ENCODE results near the gene ZBTB21. TPM values are rescaled to one million over a fixed set of nuclear protein-coding genes. Genes with fewer than 3 reads are reported as not detected.
A peak's percentile ranks its signal among the peaks of the same experiment; 100 is the strongest.

ZBTB21 gene
- total and polyA plus RNA-seq, 2 of the 8 experiments (the other 6 are each of a cell fraction or from before 2014, with no cell fraction given), result 3.9 to 17.8 TPM

- Histone ChIP-seq H3K18ac (ENCODE audit: extremely low read depth, low read length) (no peak overlapping the region), H3K4ac (replicated peaks; ENCODE audit: insufficient read length, low read depth, low read length) (no peak overlapping the region), H2BK20ac (ENCODE audit: low read length) (no peak overlapping the region), H3K4me1 (replicated peaks in 1 of 4; ENCODE audit: control insufficient read depth in 3 of 4, insufficient read depth in 4 of 4, low read length in 3 of 4) (no peaks in the 10 kb centered on the region; a peak in 3 of 7 replicates), H3K23me2 (ENCODE audit: low read depth, low read length) (no peaks in the 10 kb centered on the region), H3K14ac (ENCODE audit: insufficient read length) (no peak overlapping the region), H3K4me3 (ENCODE audit: extremely low read depth in 1 of 4, insufficient read depth in 2 of 4, low read depth in 3 of 4, low read length in 4 of 4) (no peak overlapping the region), H2BK15ac (ENCODE audit: low read length) (no peak overlapping the region), H3K23ac (ENCODE audit: insufficient read length) (no peak overlapping the region), H3K27me3 (replicated peaks in 1 of 4; ENCODE audit: control insufficient read depth in 3 of 4, extremely low read depth in 1 of 4, insufficient read depth in 3 of 4, low read length in 3 of 4) (no peaks in the 10 kb centered on the region), H2AK5ac (ENCODE audit: low read depth, low read length) (no peak overlapping the region), H2BK120ac (replicated peaks; ENCODE audit: low read depth, low read length) (no peak overlapping the region), H3K79me2 (ENCODE audit: control insufficient read depth in 1 of 2, insufficient read depth in 2 of 2, low read length in 2 of 2) (no peaks in the 10 kb centered on the region), H4K91ac (replicated peaks; ENCODE audit: insufficient read length, low read length) (no peak overlapping the region), H3K9ac (replicated peaks in 1 of 4; ENCODE audit: extremely low read depth in 1 of 4, low read depth in 3 of 4, low read length in 3 of 4) (no peak overlapping the region), H3K9me3 (ENCODE audit: insufficient read depth in 2 of 2, low read depth in 1 of 2, low read length in 1 of 2) (no peaks in the 10 kb centered on the region), H2BK5ac (ENCODE audit: low read depth, low read length) (no peak overlapping the region), H3K36me3 (ENCODE audit: control insufficient read depth in 2 of 4, insufficient read depth in 4 of 4, low read length in 3 of 4) (no peaks in the 10 kb centered on the region), H3K79me1 (ENCODE audit: low read depth, low read length) (no peaks in the 10 kb centered on the region), H4K8ac (ENCODE audit: extremely low read depth, insufficient read depth, low read length) (no peak overlapping the region), H3K27ac (ENCODE audit: low read depth, low read length) (no peak overlapping the region), H4K20me1 (replicated peaks in 1 of 2; ENCODE audit: control insufficient read depth in 1 of 2, insufficient read depth in 2 of 2, low read length in 2 of 2) (no peaks in the 10 kb centered on the region), H3K4me2 (ENCODE audit: insufficient read depth in 1 of 2, low read depth in 2 of 2, low read length in 2 of 2) (no peak overlapping the region), H2AFZ (ENCODE audit: low read length) (no peak overlapping the region), H3K56ac (replicated peaks; ENCODE audit: insufficient read length, low read depth, low read length) (no peak overlapping the region), H4K5ac (ENCODE audit: insufficient read length, low read depth, low read length) (no peak overlapping the region), H2BK12ac (ENCODE audit: low read depth, low read length) (no peak overlapping the region)
- FAIRE-seq (no peak), DNase-seq (ENCODE audit: low read depth in 1 of 2, low spot score in 2 of 2) (peak in 1 of 2 experiments; percentile 43)
- 97% methylated on average over 15 of the region's 15 CpGs; no CpG with 5 or more reads in 1 of the 2 experiments for WGBS, 2 experiments (ENCODE audit: extremely low coverage in 1 of 2, insufficient coverage in 1 of 2, insufficient read length in 1 of 2, insufficient replicate concordance in 2 of 2, low coverage in 1 of 2, low lambda C conversion rate in 2 of 2, missing lambda C conversion rate in 1 of 2)
- POLR2A ChIA-PET (ENCODE audit: partially characterized antibody), result interaction anchor here (1.5 kb wide), 1 partner anchor 18 kb away, joined by 3 read pairs; no protein-coding TSS in a partner anchor
- no peak for TF ChIP-seq CREB1 (IDR thresholded peaks at IDR 0.05)
- TF ChIP-seq USF2 (IDR thresholded peaks at IDR 0.05; ENCODE audit: low read length), result no peak
- CTCF ChIA-PET (ENCODE audit: partially characterized antibody), result interaction anchor here (0.7 to 1.4 kb wide), 7 partner anchors 8 to 161 kb away, joined by 3 to 4 read pairs (median 3); no protein-coding TSS in a partner anchor
Observed at GRCh38 chr21:41973427-41973831, 36.7 kb downstream of the ZBTB21 start.
